Measurements from ENCODE around the gene HGS. TPM values are rescaled to one million over a fixed set of nuclear protein-coding genes. Genes with fewer than 3 reads are reported as not detected.

HGS gene
- total and polyA plus RNA-seq, 2 of the 13 experiments (the other 11 are each of a cell fraction or from before 2014, with no cell fraction given), result 73.3 to 78.1 TPM

DNA sequence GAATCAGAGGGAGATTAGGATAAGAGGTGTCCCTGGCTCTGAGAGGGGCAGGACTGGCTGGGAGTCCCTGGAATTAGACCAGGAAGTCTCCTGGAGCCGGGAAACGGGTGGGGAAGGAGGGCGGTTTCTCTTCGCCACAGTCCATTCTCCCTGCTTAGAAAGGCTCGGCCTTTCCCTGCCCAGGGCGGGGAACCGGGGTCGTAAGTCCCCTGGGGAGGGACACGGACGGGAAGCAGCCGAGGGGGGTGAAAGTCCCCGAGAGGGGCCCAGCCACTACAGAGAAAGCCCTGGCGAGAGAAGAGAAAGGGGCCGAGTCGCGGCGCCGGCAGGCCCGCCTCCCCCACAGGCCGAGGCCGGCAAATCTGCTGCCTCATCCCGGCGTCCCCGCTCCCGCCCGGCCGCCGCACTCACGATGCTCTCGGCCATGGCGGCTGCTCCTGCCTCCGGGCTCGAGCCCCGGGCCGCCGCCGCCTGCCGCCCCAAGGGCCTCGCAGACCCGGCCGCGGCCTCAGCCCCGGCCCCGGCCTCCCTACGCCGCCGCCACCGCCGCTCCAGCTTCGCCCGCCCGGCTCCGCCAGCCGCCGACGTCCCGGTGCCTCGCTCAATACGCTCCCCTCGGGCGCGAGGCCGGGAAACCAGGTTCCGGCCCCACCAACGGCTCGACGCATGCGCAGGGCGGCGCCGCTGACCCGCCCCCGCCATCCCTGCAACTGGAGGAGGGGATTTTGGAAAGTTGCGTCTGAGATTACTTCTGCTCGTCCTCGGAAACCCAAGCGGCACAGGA, 47.1 kb upstream of the HGS start, which contains the start of the genes NPLOC4 and TSPAN10 (continued):
- peak; percentile 94 for TF ChIP-seq HOXA3 (CRISPR knock-in tag; IDR thresholded peaks at IDR 0.05)
- TF ChIP-seq PHB2 (IDR thresholded peaks at IDR 0.05; ENCODE audit: partially characterized antibody), result no peak
- peak; percentile 73; the same call in 1 of the 2 replicates for TF ChIP-seq ZNF558 (CRISPR knock-in tag; IDR thresholded peaks at IDR 0.05; ENCODE audit: borderline replicate concordance)
- peak; percentile 93; the same call in 1 of the 2 replicates for TF ChIP-seq ARHGAP35 (CRISPR knock-in tag; IDR thresholded peaks at IDR 0.05; ENCODE audit: borderline replicate concordance)
- TF ChIP-seq DNMT1 (CRISPR knock-in tag; IDR thresholded peaks at IDR 0.05), result 0 out of 2 replicates have a peak, but pooled peaks have one; percentile 79
- TF ChIP-seq POLR2AphosphoS2 (IDR thresholded peaks at IDR 0.05; ENCODE audit: low read depth, low read length), result no peak
- peak; percentile 98 for TF ChIP-seq ZFY (CRISPR knock-in tag; IDR thresholded peaks at IDR 0.05)
- TF ChIP-seq ELF4 (CRISPR knock-in tag; IDR thresholded peaks at IDR 0.05; ENCODE audit: borderline replicate concordance), result no peak
- no peak for TF ChIP-seq ZNF879 (CRISPR knock-in tag; IDR thresholded peaks at IDR 0.05)
- no peak for TF ChIP-seq ZFP36 (IDR thresholded peaks at IDR 0.05; ENCODE audit: borderline replicate concordance, low read depth, low read length, partially characterized antibody)
- TF ChIP-seq SMC3 (IDR thresholded peaks at IDR 0.05; ENCODE audit: low read length), result no peak
- TF ChIP-seq ZNF720 (CRISPR knock-in tag; IDR thresholded peaks at IDR 0.05), result peak; percentile 79; the same call in 1 of the 2 replicates
- TF ChIP-seq KDM4B (CRISPR knock-in tag; IDR thresholded peaks at IDR 0.05), result peak; percentile 94
- no peak for TF ChIP-seq RORA (CRISPR knock-in tag; IDR thresholded peaks at IDR 0.05)
- TF ChIP-seq, protein P1, sequence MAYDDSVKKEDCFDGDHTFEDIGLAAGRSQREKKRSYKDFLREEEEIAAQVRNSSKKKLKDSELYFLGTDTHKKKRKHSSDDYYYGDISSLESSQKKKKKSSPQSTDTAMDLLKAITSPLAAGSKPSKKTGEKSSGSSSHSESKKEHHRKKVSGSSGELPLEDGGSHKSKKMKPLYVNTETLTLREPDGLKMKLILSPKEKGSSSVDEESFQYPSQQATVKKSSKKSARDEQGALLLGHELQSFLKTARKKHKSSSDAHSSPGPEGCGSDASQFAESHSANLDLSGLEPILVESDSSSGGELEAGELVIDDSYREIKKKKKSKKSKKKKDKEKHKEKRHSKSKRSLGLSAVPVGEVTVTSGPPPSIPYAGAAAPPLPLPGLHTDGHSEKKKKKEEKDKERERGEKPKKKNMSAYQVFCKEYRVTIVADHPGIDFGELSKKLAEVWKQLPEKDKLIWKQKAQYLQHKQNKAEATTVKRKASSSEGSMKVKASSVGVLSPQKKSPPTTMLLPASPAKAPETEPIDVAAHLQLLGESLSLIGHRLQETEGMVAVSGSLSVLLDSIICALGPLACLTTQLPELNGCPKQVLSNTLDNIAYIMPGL (CRISPR knock-in tag; IDR thresholded peaks at IDR 0.05; ENCODE audit: borderline replicate concordance in 1 of 2, low read depth in 1 of 2), result peak; percentile 74 to 95
- no peak for TF ChIP-seq CHD4 (IDR thresholded peaks at IDR 0.05; ENCODE audit: borderline replicate concordance, low read length)
- no peak for TF ChIP-seq ZNF224 (CRISPR knock-in tag; IDR thresholded peaks at IDR 0.05)
- no peak; the same call in 1 of the 2 replicates for TF ChIP-seq NR1H2 (CRISPR knock-in tag; IDR thresholded peaks at IDR 0.05; ENCODE audit: borderline replicate concordance, low read depth)
- no peak for TF ChIP-seq ATRX (CRISPR knock-in tag; IDR thresholded peaks at IDR 0.05; ENCODE audit: borderline replicate concordance)
- peak; percentile 57; the same call in 1 of the 2 replicates for TF ChIP-seq SAFB2 (CRISPR knock-in tag; IDR thresholded peaks at IDR 0.05; ENCODE audit: borderline replicate concordance, low read depth)
- TF ChIP-seq, protein P2, sequence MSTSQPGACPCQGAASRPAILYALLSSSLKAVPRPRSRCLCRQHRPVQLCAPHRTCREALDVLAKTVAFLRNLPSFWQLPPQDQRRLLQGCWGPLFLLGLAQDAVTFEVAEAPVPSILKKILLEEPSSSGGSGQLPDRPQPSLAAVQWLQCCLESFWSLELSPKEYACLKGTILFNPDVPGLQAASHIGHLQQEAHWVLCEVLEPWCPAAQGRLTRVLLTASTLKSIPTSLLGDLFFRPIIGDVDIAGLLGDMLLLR (CRISPR knock-in tag; IDR thresholded peaks at IDR 0.05), result peak; percentile 86
- TF ChIP-seq TARDBP (CRISPR knock-in tag; IDR thresholded peaks at IDR 0.05), result peak; percentile 94
- TF ChIP-seq, protein P3, sequence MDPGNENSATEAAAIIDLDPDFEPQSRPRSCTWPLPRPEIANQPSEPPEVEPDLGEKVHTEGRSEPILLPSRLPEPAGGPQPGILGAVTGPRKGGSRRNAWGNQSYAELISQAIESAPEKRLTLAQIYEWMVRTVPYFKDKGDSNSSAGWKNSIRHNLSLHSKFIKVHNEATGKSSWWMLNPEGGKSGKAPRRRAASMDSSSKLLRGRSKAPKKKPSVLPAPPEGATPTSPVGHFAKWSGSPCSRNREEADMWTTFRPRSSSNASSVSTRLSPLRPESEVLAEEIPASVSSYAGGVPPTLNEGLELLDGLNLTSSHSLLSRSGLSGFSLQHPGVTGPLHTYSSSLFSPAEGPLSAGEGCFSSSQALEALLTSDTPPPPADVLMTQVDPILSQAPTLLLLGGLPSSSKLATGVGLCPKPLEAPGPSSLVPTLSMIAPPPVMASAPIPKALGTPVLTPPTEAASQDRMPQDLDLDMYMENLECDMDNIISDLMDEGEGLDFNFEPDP (CRISPR knock-in tag; conservative IDR thresholded peaks at IDR 0.05), result no peak
- no peak for TF ChIP-seq MTF2 (CRISPR knock-in tag; IDR thresholded peaks at IDR 0.05; ENCODE audit: borderline replicate concordance)
- TF ChIP-seq ZNF747 (CRISPR knock-in tag; IDR thresholded peaks at IDR 0.05; ENCODE audit: borderline replicate concordance), result no peak; the same call in 1 of the 2 replicates
- TF ChIP-seq, protein P4, sequence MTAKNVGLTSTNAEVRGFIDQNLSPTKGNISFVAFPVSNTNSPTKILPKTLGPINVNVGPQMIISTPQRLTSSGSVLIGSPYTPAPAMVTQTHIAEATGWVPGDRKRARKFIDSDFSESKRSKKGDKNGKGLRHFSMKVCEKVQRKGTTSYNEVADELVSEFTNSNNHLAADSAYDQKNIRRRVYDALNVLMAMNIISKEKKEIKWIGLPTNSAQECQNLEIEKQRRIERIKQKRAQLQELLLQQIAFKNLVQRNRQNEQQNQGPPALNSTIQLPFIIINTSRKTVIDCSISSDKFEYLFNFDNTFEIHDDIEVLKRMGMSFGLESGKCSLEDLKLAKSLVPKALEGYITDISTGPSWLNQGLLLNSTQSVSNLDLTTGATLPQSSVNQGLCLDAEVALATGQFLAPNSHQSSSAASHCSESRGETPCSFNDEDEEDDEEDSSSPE (CRISPR knock-in tag; IDR thresholded peaks at IDR 0.05), result peak; percentile 90
